HepG2 (cell line): ENCODE measurements around the gene TAF12. TPM values are rescaled to one million over a fixed set of nuclear protein-coding genes. Genes with fewer than 3 reads are reported as not detected.

Experiments used
- CCDC6 ChIP-seq: sonication (generic); formaldehyde crosslinking; IDR thresholded peaks from 2 replicates; pipeline ENCODE4 v1.8.1; 2022; ENCODE audit warnings: mild to moderate bottlenecking, missing genetic modification reagents, moderate library complexity
- CERS6 ChIP-seq: sonication (generic); formaldehyde crosslinking; IDR thresholded peaks from 2 replicates; pipeline ENCODE4 v1.5.0; 2020; ENCODE audit warnings: missing genetic modification reagents
- EP300 ChIP-seq, 3 experiments: sonication (generic) in 1 of 3; formaldehyde crosslinking in 1 of 3; IDR thresholded peaks; 2 replicates each; pipeline versions ENCODE4 v1.5.1 to v1.6.1; 2011 to 2020; ENCODE audit warnings: low read depth in 2 of 3, low read length in 2 of 3, borderline replicate concordance in 1 of 3, improper control_type of control experiment in 1 of 3, mild to moderate bottlenecking in 1 of 3, missing genetic modification reagents in 1 of 3, moderate library complexity in 1 of 3
- HIVEP1 ChIP-seq: sonication (generic); formaldehyde crosslinking; IDR thresholded peaks from 2 replicates; pipeline ENCODE4 v1.4.0; 2020; ENCODE audit warnings: mild to moderate bottlenecking, missing genetic modification reagents
- KLF12 ChIP-seq: sonication (generic); formaldehyde crosslinking; IDR thresholded peaks from 2 replicates; pipeline ENCODE4 v1.4.0; 2020; ENCODE audit warnings: missing genetic modification reagents, borderline replicate concordance
- LBX2 ChIP-seq: sonication (generic); formaldehyde crosslinking; IDR thresholded peaks from 2 replicates; pipeline ENCODE4 v1.5.0; 2020; ENCODE audit warnings: missing genetic modification reagents, mild to moderate bottlenecking, borderline replicate concordance
- PRMT3 ChIP-seq: sonication (generic); formaldehyde crosslinking; IDR thresholded peaks from 2 replicates; pipeline ENCODE4 v1.8.1; 2022; ENCODE audit warnings: low read depth, mild to moderate bottlenecking, moderate library complexity, missing genetic modification reagents, borderline replicate concordance
- PTBP1 ChIP-seq: fragments of 200-400 bp; formaldehyde crosslinking; IDR thresholded peaks from 2 replicates; pipeline ENCODE4 v1.6.1; 2018; ENCODE audit warnings: low read length, low read depth; ENCODE audit not compliant: poor library complexity, severe bottlenecking
- SALL2 ChIP-seq: sonication (generic); formaldehyde crosslinking; IDR thresholded peaks from 2 replicates; pipeline ENCODE4 v1.8.1; 2023; ENCODE audit warnings: mild to moderate bottlenecking, missing genetic modification reagents, inconsistent platforms
- SAP130 ChIP-seq: IDR thresholded peaks from 2 replicates; pipeline ENCODE4 v1.6.1; 2016; ENCODE audit warnings: low read depth
- SMAD1 ChIP-seq: sonication (generic); formaldehyde crosslinking; IDR thresholded peaks from 2 replicates; pipeline ENCODE4 v1.4.0; 2020; ENCODE audit warnings: missing genetic modification reagents, low read depth, mild to moderate bottlenecking, borderline replicate concordance
- SPEN ChIP-seq: sonication (generic); formaldehyde crosslinking; IDR thresholded peaks from 2 replicates; pipeline ENCODE4 v1.5.1; 2020; ENCODE audit warnings: low read depth, mild to moderate bottlenecking, missing genetic modification reagents
- THAP11 ChIP-seq: IDR thresholded peaks from 2 replicates; pipeline ENCODE4 v1.6.1; 2016; ENCODE audit warnings: missing biosample characterization, missing genetic modification reagents
- ZNF138 ChIP-seq: sonication (generic); formaldehyde crosslinking; IDR thresholded peaks from 2 replicates; pipeline ENCODE4 v1.5.0; 2020; ENCODE audit warnings: mild to moderate bottlenecking, low read depth, missing genetic modification reagents
- ZNF264 ChIP-seq: sonication (generic); formaldehyde crosslinking; IDR thresholded peaks from 2 replicates; pipeline ENCODE4 v1.4.0; 2020; ENCODE audit warnings: missing genetic modification reagents
- ZNF354B ChIP-seq: sonication (generic); formaldehyde crosslinking; IDR thresholded peaks from 2 replicates; pipeline ENCODE4 v1.8.0; 2022; ENCODE audit warnings: mild to moderate bottlenecking, missing genetic modification reagents
- ZNF431 ChIP-seq: sonication (generic); formaldehyde crosslinking; IDR thresholded peaks from 2 replicates; pipeline ENCODE4 v1.9.0; 2022; ENCODE audit warnings: missing genetic modification reagents, low read depth, mild to moderate bottlenecking, borderline replicate concordance
- ZNF552 ChIP-seq: sonication (generic); formaldehyde crosslinking; IDR thresholded peaks from 2 replicates; pipeline ENCODE4 v1.9.0; 2022; ENCODE audit warnings: missing genetic modification reagents, mild to moderate bottlenecking, borderline replicate concordance
- ZNF574 ChIP-seq: sonication (generic); formaldehyde crosslinking; IDR thresholded peaks from 2 replicates; pipeline ENCODE4 v1.4.0; 2020; ENCODE audit warnings: missing genetic modification reagents
- ZNF629 ChIP-seq: sonication (generic); formaldehyde crosslinking; conservative IDR thresholded peaks from 2 replicates; pipeline ENCODE4 v1.5.0; 2020; ENCODE audit warnings: missing genetic modification reagents
- ZNF776 ChIP-seq: sonication (generic); formaldehyde crosslinking; IDR thresholded peaks from 2 replicates; pipeline ENCODE4 v1.4.0; 2020; ENCODE audit warnings: mild to moderate bottlenecking, missing genetic modification reagents
- polyA plus RNA-seq, 8 experiments: library from polyadenylated mRNA; depleted of rRNA in 3 of 8; stranded (reverse) in 7 of 8; unstranded in 1 of 8; fragments of >200 nt; fragmentation: Illumina TruSeq in 4 of 8; extraction: Trizol in 4 of 8; gene quantifications; 2 replicates each; pipeline versions ENCODE4 v1.2.1 to v1.2.3, GENCODE V29; 2011 to 2016; ENCODE audit warnings: low read depth in 4 of 8, missing spikeins in 1 of 8, mixed read lengths in 1 of 8; ENCODE audit not compliant: insufficient read depth in 1 of 8
- total RNA-seq, 5 experiments: library from RNA; depleted of rRNA; stranded (reverse); fragments of >200 nt; fragmentation: Illumina TruSeq; extraction: Trizol; gene quantifications; 2 replicates each; pipeline ENCODE4 v1.2.3, GENCODE V29; 2016; ENCODE audit warnings: low read depth in 1 of 5

The TAF12 gene
- total and polyA plus RNA-seq, 2 of the 13 experiments (the other 11 are each of a cell fraction or from before 2014, with no cell fraction given) = 16.3 to 17.1 TPM

- peak; percentile 81 for TF ChIP-seq SALL2 (CRISPR knock-in tag)
- TF ChIP-seq ZNF574 (CRISPR knock-in tag) = peak; percentile 57
- peak; percentile 41 for TF ChIP-seq SAP130 (CRISPR knock-in tag)
- TF ChIP-seq THAP11 (CRISPR knock-in tag) = peak; percentile 8; the same call in 1 of the 2 replicates
- TF ChIP-seq PTBP1 = no peak
- TF ChIP-seq ZNF776 (CRISPR knock-in tag) = peak; percentile 41; the same call in 1 of the 2 replicates
- peak; percentile 53; the same call in 1 of the 2 replicates for TF ChIP-seq CCDC6
- no peak for TF ChIP-seq ZNF552 (CRISPR knock-in tag)
- 0 out of 2 replicates have a peak, but pooled peaks have one; percentile 25 for TF ChIP-seq KLF12 (CRISPR knock-in tag)
- TF ChIP-seq ZNF629 (CRISPR knock-in tag) = peak; percentile 67; the same call in 1 of the 2 replicates
- no peak; the same call in 1 of the 2 replicates for TF ChIP-seq ZNF354B
- no peak for TF ChIP-seq ZNF264
- 0 out of 2 replicates have a peak, but pooled peaks have one; percentile 19 for TF ChIP-seq HIVEP1 (CRISPR knock-in tag)
- TF ChIP-seq LBX2 (CRISPR knock-in tag) = peak; percentile 45; the same call in 1 of the 2 replicates
- TF ChIP-seq SMAD1 (CRISPR knock-in tag) = 0 out of 2 replicates have a peak, but pooled peaks have one; percentile 20
- peak; percentile 37 for TF ChIP-seq SPEN (CRISPR knock-in tag)
- TF ChIP-seq CERS6 (CRISPR knock-in tag) = no peak
- no peak; a peak in 1 of 4 replicates for TF ChIP-seq EP300 (IDR thresholded peaks at IDR 0.05; ENCODE audit: low read depth in 2 of 2, low read length in 2 of 2)
- 0 out of 2 replicates have a peak, but pooled peaks have one; percentile 8 for TF ChIP-seq EP300 (CRISPR knock-in tag; IDR thresholded peaks at IDR 0.05; ENCODE audit: borderline replicate concordance)
- no peak for TF ChIP-seq ZNF138 (CRISPR knock-in tag)
- peak; percentile 31; the same call in 1 of the 2 replicates for TF ChIP-seq PRMT3 (CRISPR knock-in tag)
- 0 out of 2 replicates have a peak, but pooled peaks have one; percentile 35 for TF ChIP-seq ZNF431 (CRISPR knock-in tag)
Measured at GRCh38 chr1:28592321-28593071, 50.4 kb downstream of the TAF12 start (continued).
